Measurements from ENCODE around the gene MCAM. TPM values are rescaled to one million over a fixed set of nuclear protein-coding genes. Genes with fewer than 3 reads are reported as not detected.

The MCAM gene
- total and polyA plus RNA-seq, 7 donors: 2.1 to 1,033 (median 628) TPM

- Histone ChIP-seq H3K36me3 (peaks cover 0 to 4% (median 0%) of the 10 kb centered on the region in 4 donors), H3K4me1 (peaks cover 0 to 51% (median 46%) of the 10 kb centered on the region in 4 donors), H3K27ac (peak overlapping the region; percentile 80 to 92 (median 84)), H3K9me3 (no peaks in the 10 kb centered on the region), H3K27me3 (peaks cover 0 to 19% (median 12%) of the 10 kb centered on the region in 3 donors), H3K4me3 (peak overlapping the region in 2 of 4 donors; percentile 63 to 73)
- WGBS, 2 donors: 27 to 28% methylated on average over 16 of the region's 16 CpGs
- TF ChIP-seq, protein P1, sequence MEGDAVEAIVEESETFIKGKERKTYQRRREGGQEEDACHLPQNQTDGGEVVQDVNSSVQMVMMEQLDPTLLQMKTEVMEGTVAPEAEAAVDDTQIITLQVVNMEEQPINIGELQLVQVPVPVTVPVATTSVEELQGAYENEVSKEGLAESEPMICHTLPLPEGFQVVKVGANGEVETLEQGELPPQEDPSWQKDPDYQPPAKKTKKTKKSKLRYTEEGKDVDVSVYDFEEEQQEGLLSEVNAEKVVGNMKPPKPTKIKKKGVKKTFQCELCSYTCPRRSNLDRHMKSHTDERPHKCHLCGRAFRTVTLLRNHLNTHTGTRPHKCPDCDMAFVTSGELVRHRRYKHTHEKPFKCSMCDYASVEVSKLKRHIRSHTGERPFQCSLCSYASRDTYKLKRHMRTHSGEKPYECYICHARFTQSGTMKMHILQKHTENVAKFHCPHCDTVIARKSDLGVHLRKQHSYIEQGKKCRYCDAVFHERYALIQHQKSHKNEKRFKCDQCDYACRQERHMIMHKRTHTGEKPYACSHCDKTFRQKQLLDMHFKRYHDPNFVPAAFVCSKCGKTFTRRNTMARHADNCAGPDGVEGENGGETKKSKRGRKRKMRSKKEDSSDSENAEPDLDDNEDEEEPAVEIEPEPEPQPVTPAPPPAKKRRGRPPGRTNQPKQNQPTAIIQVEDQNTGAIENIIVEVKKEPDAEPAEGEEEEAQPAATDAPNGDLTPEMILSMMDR (IDR thresholded peaks at IDR 0.05): no peak
- TF ChIP-seq EP300 (IDR thresholded peaks at IDR 0.05) (no peak), POLR2A (IDR thresholded peaks at IDR 0.05) (no peak), POLR2AphosphoS5 (IDR thresholded peaks at IDR 0.05) (no peak)
- no peak for DNase-seq
- intact Hi-C loops (cut with DNase I): loop anchor here (5.0 kb wide), 1 partner anchor 41 kb away; the partner anchor contains the start of gene USP2
Measured at GRCh38 chr11:119341222-119342022, 24.5 kb upstream of the MCAM start.

DNA sequence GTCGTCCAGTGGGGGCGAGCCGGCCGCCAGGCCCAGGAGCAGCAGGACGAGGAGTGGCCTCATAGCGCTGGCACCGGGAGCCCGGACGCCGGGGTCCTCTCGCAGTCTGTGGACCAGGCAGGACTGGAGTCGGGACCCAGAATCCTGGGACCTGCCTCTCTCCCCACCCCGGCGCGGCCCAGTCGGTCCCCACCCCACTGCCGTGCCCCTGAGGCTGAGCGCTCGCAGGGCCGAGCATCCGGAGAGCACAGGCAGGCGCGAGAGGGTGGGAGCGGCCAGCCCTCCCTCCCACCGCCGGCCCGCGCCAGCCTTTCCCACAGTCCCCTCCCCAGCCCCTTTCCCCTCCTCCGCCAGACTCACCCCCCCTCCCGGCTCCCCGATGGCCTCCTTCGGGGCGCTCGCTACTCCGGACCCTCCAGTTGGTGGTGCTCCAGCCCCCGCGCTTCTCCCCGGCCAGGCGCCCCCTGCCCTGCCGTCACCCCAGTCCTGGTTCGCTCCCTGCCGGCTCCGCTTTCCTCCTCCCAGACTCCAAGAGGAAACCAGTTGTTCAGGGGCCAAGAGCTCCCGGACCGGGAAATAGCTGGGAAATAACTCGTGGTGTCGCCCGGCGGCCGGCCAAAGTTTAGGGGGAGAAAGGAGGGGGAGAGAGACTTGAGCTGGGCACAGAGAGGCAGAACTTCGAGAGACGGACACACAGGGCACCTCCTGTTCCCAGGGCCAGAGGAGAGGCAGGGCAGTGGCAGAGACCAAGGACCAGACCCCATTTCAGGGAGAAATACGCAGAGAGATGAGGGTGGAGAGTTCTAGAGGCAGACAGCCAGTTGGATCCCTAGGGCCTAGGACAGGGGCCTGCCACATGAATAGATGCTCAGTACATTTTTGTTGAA lies 23.6 kb upstream of the MCAM start, which contains the start of gene C1QTNF5:
Gene C1QTNF5 (minus strand): TSS at position 549 of the 887 bp plus-strand sequence. CDS start 486 bp downstream, at position 63.
- WGBS, 2 donors: 2 to 5% methylated on average over 53 of the region's 53 CpGs
- peak; percentile 96 for DNase-seq

GRCh38 chr11:119339589-119340334 lies 22.8 kb upstream of the MCAM start:
- H3K9me3 ChIP-seq: no peaks in the 10 kb centered on the region
- H3K4me1 ChIP-seq: peaks cover 0 to 68% (median 61%) of the 10 kb centered on the region in 4 donors
- no peak for TF ChIP-seq POLR2A (IDR thresholded peaks at IDR 0.05)
- no peak for TF ChIP-seq EP300 (IDR thresholded peaks at IDR 0.05)
- peak in 2 of 4 donors; percentile 24 to 49 for TF ChIP-seq POLR2AphosphoS5 (IDR thresholded peaks at IDR 0.05)
- TF ChIP-seq, protein P1 (IDR thresholded peaks at IDR 0.05): peak; percentile 61 to 92 (median 72)
- peak overlapping the region; percentile 51 to 73 (median 59) for H3K4me3 ChIP-seq
- peaks cover 0 to 19% (median 12%) of the 10 kb centered on the region in 3 donors for H3K27me3 ChIP-seq
- H3K36me3 ChIP-seq: peaks cover 0 to 9% (median 0%) of the 10 kb centered on the region in 4 donors
- 4 to 5% methylated on average over 86 of the region's 86 CpGs for WGBS, 2 donors
- H3K27ac ChIP-seq: peak overlapping the region; percentile 80 to 92 (median 84)
- DNase-seq: peak; percentile 88
- intact Hi-C loops (cut with DNase I): loop anchor here (5.0 kb wide), 1 partner anchor 43 kb away; the partner anchor contains the start of gene USP2

More for the DNA sequence above, 23.6 kb upstream of the MCAM start, which contains the start of gene C1QTNF5:
- intact Hi-C loops (cut with DNase I): loop anchor here (5.0 kb wide), 1 partner anchor 42 kb away; the partner anchor contains the start of gene USP2
- peaks cover 0 to 60% (median 53%) of the 10 kb centered on the region in 4 donors for H3K4me1 ChIP-seq
- peaks cover 0 to 19% (median 12%) of the 10 kb centered on the region in 3 donors for H3K27me3 ChIP-seq
- TF ChIP-seq POLR2AphosphoS5 (IDR thresholded peaks at IDR 0.05): peak; percentile 39 to 65 (median 48)
- TF ChIP-seq EP300 (IDR thresholded peaks at IDR 0.05): no peak
- H3K36me3 ChIP-seq: peaks cover 0 to 9% (median 0%) of the 10 kb centered on the region in 4 donors
- peak within 1 kb of the TSS; percentile 51 to 73 (median 59) for H3K4me3 ChIP-seq
- no peaks in the 10 kb centered on the region for H3K9me3 ChIP-seq
- H3K27ac ChIP-seq: peak within 1 kb of the TSS; percentile 80 to 92 (median 84)

- Histone ChIP-seq H3K27ac (peak overlapping the region; percentile 80 to 92 (median 84)), H3K4me3 (peak overlapping the region; percentile 51 to 73 (median 59)), H3K9me3 (no peaks in the 10 kb centered on the region), H3K36me3 (peaks cover 0 to 9% (median 0%) of the 10 kb centered on the region in 4 donors), H3K4me1 (peaks cover 0 to 70% (median 62%) of the 10 kb centered on the region in 4 donors), H3K27me3 (peaks cover 0 to 19% (median 12%) of the 10 kb centered on the region in 3 donors)
- no peak for TF ChIP-seq EP300 (IDR thresholded peaks at IDR 0.05)
- TF ChIP-seq, protein P1 (IDR thresholded peaks at IDR 0.05): no peak
- no peak for TF ChIP-seq POLR2AphosphoS5 (IDR thresholded peaks at IDR 0.05)
- no peak for TF ChIP-seq POLR2A (IDR thresholded peaks at IDR 0.05)
- intact Hi-C loops (cut with DNase I): loop anchor here (1.0 kb wide), 1 partner anchor 133 kb away; the partner anchor contains the start of gene CBL
- DNase-seq: no peak
- WGBS, 2 donors: 66 to 75% methylated on average over 11 of the region's 11 CpGs
Measured at GRCh38 chr11:119338965-119339588, 22.1 kb upstream of the MCAM start.
